IMR-90 (cell line): ENCODE data around the gene SYT8. TPM values are rescaled to one million over a fixed set of nuclear protein-coding genes. Genes with fewer than 3 reads are reported as not detected.

Experiments
- ATAC-seq: fragments of 200-7000 bp; cut with Tn5 transposase; 2 replicates; pipeline ENCODE4 v1.9.1; 2020; ENCODE audit warnings: low read depth, mild to moderate bottlenecking, moderate library complexity
- BruUV-seq: library from RNA; stranded (reverse); fragments of 400-500 nt; replicated peaks from 2 replicates; lab custom pipeline; 2021; lab: Mats Ljungman, UMichigan
- CTCF ChIA-PET: fragments of 300-600 bp; formaldehyde crosslinking; extraction: SDS; loops from one replicate; lab custom pipeline; 2021; ENCODE audit warnings: antibody characterized with exemption; lab: Yijun Ruan, JAX
- POLR2A ChIA-PET: fragments of 300-600 bp; sonication (Branson Sonifier 250); formaldehyde crosslinking; loops from one replicate; lab custom pipeline; 2022; ENCODE audit warnings: antibody characterized with exemption; ENCODE audit not compliant: unreplicated experiment; lab: Charles Lee
- DNase-seq: peaks from one replicate; pipeline ENCODE4 v3.0.0; 2013
- H2AFZ ChIP-seq: replicated peaks from 2 replicates; pipeline ENCODE3; 2013; ENCODE audit warnings: low read length, mild to moderate bottlenecking; ENCODE audit not compliant: poor library complexity
- H2AK5ac ChIP-seq: 2 replicates; pipeline ENCODE4 v1.6.1; 2013; ENCODE audit warnings: low read depth, low read length, inconsistent platforms
- H2AK9ac ChIP-seq: replicated peaks from 2 replicates; pipeline ENCODE3; 2013; ENCODE audit warnings: mild to moderate bottlenecking, low read depth, low read length, moderate library complexity; ENCODE audit not compliant: poor library complexity
- H2BK120ac ChIP-seq: 2 replicates; pipeline ENCODE4 v1.6.1; 2013; ENCODE audit warnings: low read depth, low read length, inconsistent platforms
- H2BK15ac ChIP-seq: 3 replicates; pipeline ENCODE4 v1.6.1; 2013; ENCODE audit warnings: low read depth, low read length, inconsistent platforms
- H2BK20ac ChIP-seq: 2 replicates; pipeline ENCODE4 v1.6.1; 2013; ENCODE audit warnings: low read depth, mild to moderate bottlenecking, inconsistent platforms, low read length, moderate library complexity
- H2BK5ac ChIP-seq: 2 replicates; pipeline ENCODE4 v1.6.1; 2013; ENCODE audit warnings: mild to moderate bottlenecking, low read depth, low read length, inconsistent platforms; ENCODE audit not compliant: poor library complexity, severe bottlenecking
- H3K14ac ChIP-seq: replicated peaks from 2 replicates; pipeline ENCODE4 v1.6.1; 2013; ENCODE audit warnings: low read depth, low read length, inconsistent platforms
- H3K18ac ChIP-seq: 2 replicates; pipeline ENCODE4 v1.6.1; 2013; ENCODE audit warnings: low read depth, low read length, control low read depth
- H3K23ac ChIP-seq: 2 replicates; pipeline ENCODE4 v1.6.1; 2013; ENCODE audit warnings: low read depth, low read length, inconsistent platforms
- H3K27ac ChIP-seq: 2 replicates; pipeline ENCODE4 v1.5.1; 2013; ENCODE audit warnings: mild to moderate bottlenecking, control low read depth, low read length; ENCODE audit not compliant: insufficient read depth
- H3K27me3 ChIP-seq: 2 replicates; pipeline ENCODE4 v1.6.1; 2013; ENCODE audit warnings: low read length; ENCODE audit not compliant: control insufficient read depth, insufficient read depth
- H3K36me3 ChIP-seq: 2 replicates; pipeline ENCODE4 v1.6.1; 2013; ENCODE audit warnings: low read length, mixed read lengths; ENCODE audit not compliant: control insufficient read depth, insufficient read depth
- H3K4ac ChIP-seq: 2 replicates; pipeline ENCODE4 v1.6.1; 2013; ENCODE audit warnings: low read depth, low read length, inconsistent platforms
- H3K4me1 ChIP-seq: 2 replicates; pipeline ENCODE4 v1.6.1; 2013; ENCODE audit warnings: low read length, mixed read lengths; ENCODE audit not compliant: control insufficient read depth, insufficient read depth
- H3K4me2 ChIP-seq: 2 replicates; pipeline ENCODE4 v1.6.1; 2013; ENCODE audit warnings: low read depth, mild to moderate bottlenecking, control low read depth, low read length, moderate library complexity
- H3K4me3 ChIP-seq: 2 replicates; pipeline ENCODE4 v1.5.1; 2013; ENCODE audit warnings: low read depth, mild to moderate bottlenecking, control low read depth, low read length, moderate library complexity; ENCODE audit not compliant: insufficient read depth
- H3K56ac ChIP-seq: 2 replicates; pipeline ENCODE4 v1.6.1; 2013; ENCODE audit warnings: low read length, inconsistent platforms; ENCODE audit not compliant: insufficient read depth; ENCODE audit errors: extremely low read depth
- H3K79me1 ChIP-seq, 2 experiments: 2 replicates each; pipeline ENCODE4 v1.6.1; 2013; ENCODE audit warnings: low read length in 2 of 2, inconsistent platforms in 1 of 2, low read depth in 1 of 2
- H3K9ac ChIP-seq: 2 replicates; pipeline ENCODE4 v1.6.1; 2013; ENCODE audit warnings: low read depth, low read length, control low read depth
- H3K9me1 ChIP-seq: 2 replicates; pipeline ENCODE4 v1.6.1; 2013; ENCODE audit warnings: low read length, inconsistent platforms; ENCODE audit not compliant: insufficient read depth
- H3K9me3 ChIP-seq: 2 replicates; pipeline ENCODE4 v1.6.1; 2013; ENCODE audit warnings: low read length; ENCODE audit not compliant: control insufficient read depth, insufficient read depth
- H4K20me1 ChIP-seq: 2 replicates; pipeline ENCODE4 v1.6.1; 2013; ENCODE audit warnings: low read length, inconsistent platforms; ENCODE audit not compliant: insufficient read depth
- H4K5ac ChIP-seq: 2 replicates; pipeline ENCODE4 v1.6.1; 2013; ENCODE audit warnings: mild to moderate bottlenecking, low read depth, low read length, control low read depth
- H4K8ac ChIP-seq, 2 experiments: 2 replicates each; pipeline ENCODE4 v1.6.1; 2013; ENCODE audit warnings: low read depth in 2 of 2, low read length in 2 of 2, control low read depth in 1 of 2, inconsistent platforms in 1 of 2
- H4K91ac ChIP-seq: 2 replicates; pipeline ENCODE4 v1.6.1; 2013; ENCODE audit warnings: low read depth, low read length, inconsistent platforms; ENCODE audit not compliant: insufficient read depth
- CEBPB ChIP-seq: IDR thresholded peaks from 2 replicates; pipeline ENCODE4 v1.6.1; 2012; ENCODE audit warnings: low read depth, low read length, improper control_type of control experiment
- FOS ChIP-seq: fragments of 150-350 bp; IDR thresholded peaks from 2 replicates; pipeline ENCODE4 v1.6.1; 2016; ENCODE audit warnings: low read depth, low read length
- NFE2L2 ChIP-seq: fragments of 150-350 bp; IDR thresholded peaks from 2 replicates; pipeline ENCODE4 v1.6.1; 2016; ENCODE audit warnings: low read depth, mild to moderate bottlenecking, low read length
- RCOR1 ChIP-seq: IDR thresholded peaks from 2 replicates; pipeline ENCODE4 v1.6.1; 2012; ENCODE audit warnings: mild to moderate bottlenecking, low read length, improper control_type of control experiment; ENCODE audit not compliant: insufficient replicate concordance
- RFX5 ChIP-seq: IDR thresholded peaks from 2 replicates; pipeline ENCODE4 v1.8.0; 2012; ENCODE audit warnings: low read depth, mild to moderate bottlenecking, low read length, moderate library complexity
- WGBS, 2 experiments: methylation state at CpG; one replicate each; pipeline versions ENCODE4 v1.1.5 to v1.1.7; 2013; ENCODE audit warnings: missing lambda C conversion rate in 2 of 2; ENCODE audit not compliant: insufficient read length in 1 of 2; ENCODE audit errors: extremely low coverage in 2 of 2; 5-methylcytosine and 5-hydroxymethylcytosine counted together
- dilution Hi-C: fragments of 300-500 bp; cut with HindIII; formaldehyde crosslinking; loops from one replicate; pipeline ENCODE4 v1.14.3; 2018; ENCODE audit warnings: low sequenced_read_pairs; ENCODE audit not compliant: unreplicated experiment
- in situ Hi-C: fragments of 300-500 bp; cut with MboI; formaldehyde crosslinking; loops from 3 replicates; pipeline ENCODE4 v1.14.3; 2019; ENCODE audit warnings: low sequenced_read_pairs, inconsistent platforms, mixed read lengths
- intact Hi-C: fragments of 100-400 bp; cut with micrococcal nuclease; formaldehyde crosslinking; loops from 2 replicates; pipeline ENCODE4 v1.10.0; 2022
- polyA plus RNA-seq, 3 experiments: library from polyadenylated mRNA; depleted of rRNA; stranded (reverse); fragments of >200 nt; gene quantifications; 2 replicates each; pipeline ENCODE4 v1.2.3, GENCODE V29; 2012; ENCODE audit warnings: low replicate concordance in 1 of 3
- total RNA-seq: library from RNA; depleted of rRNA; stranded (reverse); fragments of >200 nt; gene quantifications from 2 replicates; pipeline ENCODE4 v1.2.3, GENCODE V29; 2012
- TF ChIP-seq, protein P1 (sequence below): fragments of 150-350 bp; IDR thresholded peaks from 2 replicates; pipeline ENCODE4 v1.6.1; 2016; ENCODE audit warnings: low read depth, mild to moderate bottlenecking, low read length, moderate library complexity, borderline replicate concordance
- TF ChIP-seq, protein P2 (sequence below): conservative IDR thresholded peaks from 2 replicates; pipeline ENCODE4 v1.5.1; 2012; ENCODE audit warnings: mild to moderate bottlenecking, low read depth, low read length, improper control_type of control experiment

The SYT8 gene
- total and polyA plus RNA-seq, 2 of the 4 experiments (the other 2 are of a cell fraction): not detected

DNA sequence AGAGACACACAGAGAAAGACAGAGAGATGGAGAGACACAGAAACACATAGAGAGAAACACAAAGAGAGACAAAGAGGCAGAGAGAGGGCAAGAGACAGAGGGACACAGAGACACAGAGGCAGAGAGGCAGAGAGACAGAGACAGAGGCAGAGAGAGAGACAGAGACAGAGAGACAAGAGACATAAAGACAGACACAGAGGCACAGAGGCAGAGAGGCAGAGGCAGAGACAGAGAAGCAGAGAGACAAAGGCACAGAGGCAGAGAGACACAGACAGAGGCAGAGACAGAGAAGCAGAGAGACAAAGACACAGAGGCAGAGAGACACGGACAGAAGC is 10.3 kb downstream of the SYT8 start:
- H3K27ac ChIP-seq: no peak overlapping the region
- ChIA-PET POLR2A (no interaction called here), CTCF (interaction anchor here (1.0 kb wide), 1 partner anchor 204 kb away, joined by 3 read pairs; no protein-coding TSS in a partner anchor)
- H3K9me1 ChIP-seq: no peaks in the 10 kb centered on the region
- H3K4me2 ChIP-seq: no peak overlapping the region
- H2BK5ac ChIP-seq: no peak overlapping the region
- H3K4me3 ChIP-seq: no peak overlapping the region
- H4K5ac ChIP-seq: no peak overlapping the region
- no peaks in the 10 kb centered on the region for H4K20me1 ChIP-seq
- H3K27me3 ChIP-seq: peaks cover 48% of the 10 kb centered on the region
- dilution Hi-C loops: no loop called here
- H3K9me3 ChIP-seq: no peaks in the 10 kb centered on the region
- H3K4me1 ChIP-seq: no peaks in the 10 kb centered on the region
- DNase-seq (no peak), ATAC-seq (no peak)
- no peak overlapping the region for H4K91ac ChIP-seq
- no peaks in the 10 kb centered on the region for H3K36me3 ChIP-seq
- H2BK120ac ChIP-seq: no peak overlapping the region
- no peak overlapping the region for H2BK15ac ChIP-seq
- H3K18ac ChIP-seq: no peak overlapping the region
- no peak overlapping the region for H3K23ac ChIP-seq
- intact Hi-C loops: no loop called here
- WGBS, 2 experiments: 50% methylated on average over 1 of the region's 1 CpG; no CpG with 5 or more reads in 1 of the 2 experiments
- no peak overlapping the region for H2AFZ ChIP-seq
- H4K8ac ChIP-seq: no peak overlapping the region
- no TSS peak for BruUV-seq
- no peak overlapping the region for H2BK20ac ChIP-seq
- no peak overlapping the region for H2AK9ac ChIP-seq
- H3K9ac ChIP-seq: no peak overlapping the region
- H3K79me1 ChIP-seq: no peaks in the 10 kb centered on the region
- H2AK5ac ChIP-seq: no peak overlapping the region; the same call in 1 of the 2 replicates
- TF ChIP-seq RFX5: no peak
- TF ChIP-seq, protein P1, sequence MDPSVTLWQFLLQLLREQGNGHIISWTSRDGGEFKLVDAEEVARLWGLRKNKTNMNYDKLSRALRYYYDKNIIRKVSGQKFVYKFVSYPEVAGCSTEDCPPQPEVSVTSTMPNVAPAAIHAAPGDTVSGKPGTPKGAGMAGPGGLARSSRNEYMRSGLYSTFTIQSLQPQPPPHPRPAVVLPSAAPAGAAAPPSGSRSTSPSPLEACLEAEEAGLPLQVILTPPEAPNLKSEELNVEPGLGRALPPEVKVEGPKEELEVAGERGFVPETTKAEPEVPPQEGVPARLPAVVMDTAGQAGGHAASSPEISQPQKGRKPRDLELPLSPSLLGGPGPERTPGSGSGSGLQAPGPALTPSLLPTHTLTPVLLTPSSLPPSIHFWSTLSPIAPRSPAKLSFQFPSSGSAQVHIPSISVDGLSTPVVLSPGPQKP: no peak
- TF ChIP-seq NFE2L2: no peak
- no peak for TF ChIP-seq RCOR1
- TF ChIP-seq, protein P2, sequence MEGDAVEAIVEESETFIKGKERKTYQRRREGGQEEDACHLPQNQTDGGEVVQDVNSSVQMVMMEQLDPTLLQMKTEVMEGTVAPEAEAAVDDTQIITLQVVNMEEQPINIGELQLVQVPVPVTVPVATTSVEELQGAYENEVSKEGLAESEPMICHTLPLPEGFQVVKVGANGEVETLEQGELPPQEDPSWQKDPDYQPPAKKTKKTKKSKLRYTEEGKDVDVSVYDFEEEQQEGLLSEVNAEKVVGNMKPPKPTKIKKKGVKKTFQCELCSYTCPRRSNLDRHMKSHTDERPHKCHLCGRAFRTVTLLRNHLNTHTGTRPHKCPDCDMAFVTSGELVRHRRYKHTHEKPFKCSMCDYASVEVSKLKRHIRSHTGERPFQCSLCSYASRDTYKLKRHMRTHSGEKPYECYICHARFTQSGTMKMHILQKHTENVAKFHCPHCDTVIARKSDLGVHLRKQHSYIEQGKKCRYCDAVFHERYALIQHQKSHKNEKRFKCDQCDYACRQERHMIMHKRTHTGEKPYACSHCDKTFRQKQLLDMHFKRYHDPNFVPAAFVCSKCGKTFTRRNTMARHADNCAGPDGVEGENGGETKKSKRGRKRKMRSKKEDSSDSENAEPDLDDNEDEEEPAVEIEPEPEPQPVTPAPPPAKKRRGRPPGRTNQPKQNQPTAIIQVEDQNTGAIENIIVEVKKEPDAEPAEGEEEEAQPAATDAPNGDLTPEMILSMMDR: no peak
- TF ChIP-seq CEBPB: no peak
- TF ChIP-seq FOS: no peak
- in situ Hi-C loops: no loop called here
- H3K14ac ChIP-seq: no peak overlapping the region
- no peak overlapping the region for H3K4ac ChIP-seq
- no peak overlapping the region for H3K56ac ChIP-seq
